Esophagus squamous epithelium (tissue), 4 donors: ENCODE results near the gene GDI2.

Experiments used
- POLR2A ChIP-seq, 4 donors: fragments of 450-650 bp; IDR thresholded peaks; one replicate each; pipeline ENCODE4 v1.6.1; 2017; ENCODE audit warnings: antibody characterized with exemption in 4 of 4, mild to moderate bottlenecking in 4 of 4, moderate library complexity in 3 of 4
- TF ChIP-seq, protein P1 (sequence below), 6 experiments: fragments of 450-650 bp in 4 of 6; fragments of 200-600 bp in 2 of 6; sonication (generic) in 2 of 6; IDR thresholded peaks; one replicate each; pipeline ENCODE4 v1.5.1; 2016 to 2019; ENCODE audit warnings: antibody characterized with exemption in 6 of 6, mild to moderate bottlenecking in 4 of 6, moderate library complexity in 4 of 6

DNA sequence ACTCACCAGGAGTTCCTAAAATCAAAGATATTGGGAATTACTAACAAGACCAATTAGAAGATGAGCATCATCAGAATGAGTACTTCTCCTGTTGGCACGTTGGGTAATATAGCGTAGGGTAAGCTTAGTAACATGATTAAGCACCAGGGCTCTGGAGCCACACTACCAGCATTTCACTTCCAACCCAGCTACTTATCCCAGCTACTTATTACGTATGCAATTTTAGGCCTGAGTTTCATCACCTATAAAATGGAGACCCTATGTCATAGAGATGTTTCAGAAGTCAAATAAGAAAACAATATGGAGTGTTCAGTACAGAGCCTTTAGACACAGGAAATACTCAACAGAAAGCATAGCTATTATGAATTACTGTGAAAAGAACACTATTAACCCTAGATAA lies 19.0 kb downstream of the GDI2 start:
- TF ChIP-seq, protein P1, sequence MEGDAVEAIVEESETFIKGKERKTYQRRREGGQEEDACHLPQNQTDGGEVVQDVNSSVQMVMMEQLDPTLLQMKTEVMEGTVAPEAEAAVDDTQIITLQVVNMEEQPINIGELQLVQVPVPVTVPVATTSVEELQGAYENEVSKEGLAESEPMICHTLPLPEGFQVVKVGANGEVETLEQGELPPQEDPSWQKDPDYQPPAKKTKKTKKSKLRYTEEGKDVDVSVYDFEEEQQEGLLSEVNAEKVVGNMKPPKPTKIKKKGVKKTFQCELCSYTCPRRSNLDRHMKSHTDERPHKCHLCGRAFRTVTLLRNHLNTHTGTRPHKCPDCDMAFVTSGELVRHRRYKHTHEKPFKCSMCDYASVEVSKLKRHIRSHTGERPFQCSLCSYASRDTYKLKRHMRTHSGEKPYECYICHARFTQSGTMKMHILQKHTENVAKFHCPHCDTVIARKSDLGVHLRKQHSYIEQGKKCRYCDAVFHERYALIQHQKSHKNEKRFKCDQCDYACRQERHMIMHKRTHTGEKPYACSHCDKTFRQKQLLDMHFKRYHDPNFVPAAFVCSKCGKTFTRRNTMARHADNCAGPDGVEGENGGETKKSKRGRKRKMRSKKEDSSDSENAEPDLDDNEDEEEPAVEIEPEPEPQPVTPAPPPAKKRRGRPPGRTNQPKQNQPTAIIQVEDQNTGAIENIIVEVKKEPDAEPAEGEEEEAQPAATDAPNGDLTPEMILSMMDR (IDR thresholded peaks at IDR 0.05), result no peak
- no peak for TF ChIP-seq POLR2A (IDR thresholded peaks at IDR 0.05)
